Measurements from ENCODE around the gene C2CD2L. TPM values are rescaled to one million over a fixed set of nuclear protein-coding genes. Genes with fewer than 3 reads are reported as not detected.

The C2CD2L gene
- total and polyA plus RNA-seq, 2 of the 13 experiments (the other 11 are each of a cell fraction or from before 2014, with no cell fraction given) = 3.7 to 5.5 TPM

- no peak for TF ChIP-seq UBTF (CRISPR knock-in tag; IDR thresholded peaks at IDR 0.05)
- TF ChIP-seq ZNF329 (CRISPR knock-in tag; IDR thresholded peaks at IDR 0.05; ENCODE audit: low read depth) = no peak
- TF ChIP-seq PAWR (CRISPR knock-in tag; IDR thresholded peaks at IDR 0.05; ENCODE audit: borderline replicate concordance) = no peak
- 0 out of 2 replicates have a peak, but pooled peaks have one; percentile 48 for TF ChIP-seq BRF2 (CRISPR knock-in tag; IDR thresholded peaks at IDR 0.05)
- TF ChIP-seq ZNF367 (CRISPR knock-in tag; IDR thresholded peaks at IDR 0.05; ENCODE audit: borderline replicate concordance) = 0 out of 2 replicates have a peak, but pooled peaks have one; percentile 45
- peak; percentile 34; the same call in 1 of the 2 replicates for TF ChIP-seq ZNF337 (CRISPR knock-in tag; IDR thresholded peaks at IDR 0.05; ENCODE audit: borderline replicate concordance, low read depth)
- no peak for TF ChIP-seq FOXP1 (IDR thresholded peaks at IDR 0.05)
- TF ChIP-seq FOXP1 (CRISPR knock-in tag; IDR thresholded peaks at IDR 0.05) = no peak
- TF ChIP-seq ZNF333 (CRISPR knock-in tag; IDR thresholded peaks at IDR 0.05; ENCODE audit: borderline replicate concordance) = no peak
- TF ChIP-seq ZNF83 (CRISPR knock-in tag; IDR thresholded peaks at IDR 0.05; ENCODE audit: borderline replicate concordance) = no peak
- TF ChIP-seq TBP (CRISPR knock-in tag; IDR thresholded peaks at IDR 0.05) = no peak
- TF ChIP-seq ZNF407 (CRISPR knock-in tag; IDR thresholded peaks at IDR 0.05; ENCODE audit: not compliant biosample characterization) = no peak
- TF ChIP-seq ZNF460 (CRISPR knock-in tag; IDR thresholded peaks at IDR 0.05; ENCODE audit: borderline replicate concordance) = no peak
- no peak for TF ChIP-seq PAX8 (CRISPR knock-in tag; IDR thresholded peaks at IDR 0.05; ENCODE audit: borderline replicate concordance)
- peak; percentile 88; the same call in 1 of the 2 replicates for TF ChIP-seq FOXC1 (CRISPR knock-in tag; IDR thresholded peaks at IDR 0.05; ENCODE audit: borderline replicate concordance)
- TF ChIP-seq ZNF230 (CRISPR knock-in tag; IDR thresholded peaks at IDR 0.05) = peak; percentile 37; the same call in 1 of the 2 replicates
- no peak for TF ChIP-seq ZNF530 (CRISPR knock-in tag; IDR thresholded peaks at IDR 0.05; ENCODE audit: low read depth)
- TF ChIP-seq ZNF761 (CRISPR knock-in tag; conservative IDR thresholded peaks at IDR 0.05) = peak; percentile 19; the same call in 1 of the 2 replicates
Observed at GRCh38 chr11:119121008-119121810, 14.1 kb downstream of the C2CD2L start, which contains the start of gene HINFP (continued).

Measured in HepG2 (cell line).